Ammon's horn (tissue), 1 donor: ENCODE results near the gene TCF23.
"Not testable (repeated sequence)": the region's sequence is repeated elsewhere in the genome, so short reads cannot be mapped to it uniquely, and the experiment has no call there.

Experiments
- DNase-seq: peaks from one replicate; pipeline ENCODE4 v3.0.0-alpha.2; 2016; ENCODE audit warnings: low spot score

Gene TCF23

DNA sequence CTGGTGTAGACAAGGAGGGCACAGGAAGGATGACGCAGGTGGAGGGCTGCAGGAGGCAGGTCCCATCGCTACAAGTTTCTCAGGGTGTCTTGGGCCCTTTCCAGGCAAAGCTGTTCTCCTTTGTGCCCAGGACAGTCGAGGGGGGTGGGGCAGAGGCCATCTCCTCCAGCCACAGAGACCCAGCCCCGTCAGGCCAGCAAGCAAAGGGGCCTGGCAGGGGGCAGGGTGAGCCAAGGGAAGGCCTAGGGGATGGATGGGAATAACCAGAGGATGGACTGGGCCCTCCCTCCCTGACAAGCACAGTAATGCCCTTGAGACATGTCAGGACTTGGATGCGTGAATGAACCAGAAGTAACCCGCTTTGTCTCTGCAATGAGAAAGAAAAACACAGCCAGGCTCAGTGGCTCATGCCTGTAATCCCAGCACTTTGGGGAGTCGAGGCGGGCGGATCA, 6.3 kb downstream of the TCF23 start:
- DNase-seq, result no peak

DNA sequence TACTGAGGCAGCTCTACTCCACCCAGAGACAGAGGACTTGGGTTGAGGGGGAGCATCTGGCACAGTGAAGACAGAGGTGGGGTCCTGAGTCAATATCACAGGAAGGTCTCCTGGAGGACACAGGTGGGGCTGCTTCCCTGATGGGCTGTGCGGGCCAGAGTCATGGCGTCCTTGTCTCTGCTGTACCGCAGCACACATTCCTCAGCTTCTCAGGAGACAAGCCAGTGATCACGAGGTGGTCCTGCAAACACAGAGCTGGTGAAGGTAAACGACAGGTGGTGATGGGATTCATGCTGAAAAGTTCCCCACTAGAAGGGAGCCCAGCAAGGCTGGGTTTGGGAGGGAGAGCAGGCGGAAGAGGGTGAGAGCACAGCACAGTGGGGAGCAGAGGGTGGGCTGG, 9.7 kb downstream of the TCF23 start:
- no peak for DNase-seq

DNA sequence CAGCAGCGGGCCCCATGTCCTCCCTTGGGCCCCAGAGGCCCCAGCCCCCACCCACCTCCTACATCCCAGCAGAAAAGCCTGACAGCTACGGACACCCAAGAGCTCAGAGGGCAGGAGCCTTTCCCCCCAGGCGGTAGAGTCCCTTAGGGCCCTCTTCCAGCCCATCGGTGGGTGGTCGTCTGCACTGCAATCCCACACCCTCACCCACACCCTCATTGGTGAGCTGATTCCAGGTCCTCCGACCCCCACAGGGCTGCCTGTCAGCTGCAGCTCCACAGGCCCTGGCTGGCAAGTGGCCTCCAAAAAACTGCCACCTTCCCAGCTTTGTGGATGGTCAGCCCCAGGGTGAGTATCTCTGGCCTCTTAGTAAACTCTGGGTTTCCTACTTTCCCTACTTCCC, 10.5 kb downstream of the TCF23 start:
- DNase-seq, result no peak

DNA sequence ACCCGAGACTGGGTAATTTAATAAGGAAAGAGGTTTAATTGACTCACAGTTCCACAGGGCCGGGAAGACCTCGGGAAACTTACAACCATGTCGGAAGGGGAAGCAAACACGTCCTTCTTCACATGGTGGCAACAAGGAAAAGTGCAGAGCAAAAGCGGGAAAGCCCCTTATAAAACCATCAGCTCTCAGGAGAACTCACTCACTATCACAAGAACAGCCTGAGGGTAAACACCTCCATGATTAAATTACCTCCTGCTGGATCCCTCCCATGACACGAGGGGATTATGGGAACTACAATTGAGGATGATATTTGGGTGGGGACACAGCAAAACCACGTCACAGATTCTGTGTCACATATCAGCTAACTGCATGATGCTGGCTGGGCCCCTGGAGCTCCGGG, 11.4 kb downstream of the TCF23 start:
- no peak for DNase-seq

DNA sequence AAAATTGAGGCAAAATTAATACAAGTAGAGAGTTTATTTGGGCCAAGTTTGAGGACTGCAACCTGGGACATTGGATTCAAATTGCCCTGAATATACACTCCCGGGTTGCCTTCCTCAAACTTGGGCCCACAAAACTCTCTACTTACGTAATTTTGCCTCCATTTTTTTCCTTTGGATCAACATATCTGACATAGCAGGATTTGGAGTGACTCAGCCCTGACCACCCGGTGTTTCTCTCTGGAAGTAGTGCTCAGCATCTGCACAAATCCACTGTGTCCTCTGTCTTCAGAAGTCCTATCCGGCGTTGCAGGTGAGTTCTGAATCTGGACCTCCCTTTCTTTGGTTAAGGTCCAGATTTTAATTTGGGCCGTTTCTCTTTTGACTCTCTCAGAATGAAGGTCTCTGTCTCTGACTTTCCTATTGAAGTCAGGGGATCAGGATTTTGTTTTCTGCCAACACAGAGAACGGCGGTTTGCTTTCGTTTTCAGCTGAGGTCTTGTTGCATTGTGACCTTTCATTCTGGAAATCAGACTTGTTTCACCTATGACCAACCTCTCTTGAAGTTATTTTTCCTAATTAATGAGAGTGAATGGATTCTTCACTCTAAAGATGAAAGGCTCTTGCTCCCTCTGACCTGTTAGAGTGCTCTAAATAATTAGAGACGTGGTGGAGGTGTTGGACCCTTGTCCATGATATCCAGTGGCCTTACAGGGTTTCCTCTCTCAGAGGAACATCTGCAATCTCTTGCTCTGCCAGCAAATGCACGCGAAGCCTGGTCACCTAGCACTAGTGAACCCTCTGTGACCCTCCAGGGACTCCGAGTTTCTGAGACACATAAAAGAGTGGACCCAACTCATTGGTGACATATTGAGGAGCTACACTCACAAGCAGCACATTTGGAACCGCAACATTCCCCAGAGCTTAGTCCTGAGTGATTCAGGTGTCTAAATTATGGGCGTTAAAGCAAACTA, 13.6 kb downstream of the TCF23 start:
- DNase-seq, result no peak

DNA sequence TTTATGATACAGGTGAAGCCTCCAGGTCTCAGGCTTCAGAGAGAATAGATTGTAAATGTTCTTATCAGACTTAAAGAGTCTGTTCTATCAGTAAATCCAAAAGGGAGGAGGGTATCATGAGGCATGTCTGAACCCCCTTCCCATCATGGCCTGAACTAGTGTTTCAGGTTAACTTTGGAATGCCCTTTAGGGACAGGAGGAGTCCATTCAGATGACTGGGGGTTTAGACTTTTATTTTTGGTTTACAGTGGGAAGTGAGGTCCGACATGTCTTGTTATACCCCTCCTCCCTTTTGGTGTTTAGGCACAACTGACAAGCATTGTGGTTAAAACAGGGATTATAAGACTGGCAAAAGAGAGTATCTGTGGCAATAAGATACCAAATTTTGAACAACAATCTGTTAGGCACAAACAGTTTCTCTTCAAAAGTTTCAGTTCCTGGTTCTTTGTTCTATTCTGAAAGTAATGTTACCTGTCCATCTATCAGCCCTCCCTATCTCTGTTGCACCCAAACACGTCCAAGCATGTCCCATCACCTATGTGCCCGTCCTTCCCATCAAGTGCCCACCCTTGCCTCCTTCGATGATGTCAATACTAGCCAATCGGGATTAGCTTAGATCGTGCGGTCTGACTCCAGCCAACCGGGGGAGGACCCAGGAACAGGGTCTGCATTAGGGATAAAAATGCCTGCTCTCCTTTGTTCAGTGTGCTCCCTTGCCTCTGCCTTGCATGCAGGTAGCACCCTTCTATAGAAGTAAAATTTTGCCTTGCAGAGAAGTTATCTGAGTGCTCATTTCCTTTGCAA, 16.4 kb downstream of the TCF23 start:
- no peak for DNase-seq

DNA sequence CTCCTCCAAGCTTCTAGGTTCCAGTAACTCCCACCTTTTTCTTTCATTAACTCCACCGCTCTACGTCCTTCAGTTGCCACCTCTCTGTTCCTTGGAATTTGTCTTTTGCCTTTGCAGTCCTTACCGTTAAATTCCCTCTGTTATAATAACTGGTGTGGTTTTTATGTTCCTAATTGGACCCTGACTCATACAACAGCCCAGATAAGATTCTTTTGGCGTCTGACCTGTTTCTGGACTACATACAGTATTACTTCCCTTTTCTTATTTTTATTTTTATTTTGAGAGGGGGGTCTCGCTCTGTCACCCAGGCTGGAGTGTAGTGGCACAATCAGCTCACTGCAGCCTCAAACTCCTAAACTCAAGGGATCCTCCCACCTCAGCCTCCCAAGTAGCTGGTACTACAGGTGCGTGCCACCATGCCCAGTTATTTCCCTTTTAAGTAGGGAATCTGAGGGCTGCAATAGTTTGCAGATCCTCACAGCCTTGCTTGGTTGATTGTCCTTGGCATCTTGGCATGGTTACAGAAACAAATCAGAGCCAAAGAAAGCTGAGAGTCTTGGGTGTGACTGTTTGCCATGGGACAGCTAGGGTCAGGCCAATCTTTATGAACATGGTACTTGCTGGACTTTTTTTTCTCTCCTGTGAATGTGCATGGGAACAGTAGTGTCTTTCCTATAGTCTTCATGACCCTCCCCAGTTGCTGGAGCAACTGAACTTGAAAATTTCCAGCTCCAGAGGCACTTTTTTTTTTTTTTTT, 22.0 kb downstream of the TCF23 start:
- DNase-seq, result no peak

DNA sequence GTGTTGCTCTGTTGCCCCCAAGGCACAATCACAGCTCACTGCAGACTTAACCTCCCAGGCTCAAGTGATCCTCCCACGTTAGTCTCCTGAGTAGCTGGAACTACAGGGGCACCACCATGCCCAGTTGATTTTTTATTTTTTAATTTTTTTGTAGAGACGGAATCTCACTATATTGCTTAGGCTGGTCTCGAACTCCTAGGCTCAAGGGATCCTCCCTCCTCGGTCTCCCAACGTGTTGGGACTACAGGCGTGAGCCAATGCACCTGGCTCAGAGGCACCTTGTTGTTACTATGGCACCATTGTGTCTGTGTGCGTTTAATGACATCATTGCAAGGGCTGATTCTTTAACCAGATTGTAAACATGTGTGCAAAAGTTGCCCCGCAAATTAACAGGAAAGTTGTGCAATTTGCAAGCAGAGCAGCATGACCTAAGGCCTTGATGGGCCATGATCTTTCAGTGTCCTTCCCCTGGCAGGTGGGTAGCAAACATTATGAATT, 22.6 kb downstream of the TCF23 start:
- no peak for DNase-seq

DNA sequence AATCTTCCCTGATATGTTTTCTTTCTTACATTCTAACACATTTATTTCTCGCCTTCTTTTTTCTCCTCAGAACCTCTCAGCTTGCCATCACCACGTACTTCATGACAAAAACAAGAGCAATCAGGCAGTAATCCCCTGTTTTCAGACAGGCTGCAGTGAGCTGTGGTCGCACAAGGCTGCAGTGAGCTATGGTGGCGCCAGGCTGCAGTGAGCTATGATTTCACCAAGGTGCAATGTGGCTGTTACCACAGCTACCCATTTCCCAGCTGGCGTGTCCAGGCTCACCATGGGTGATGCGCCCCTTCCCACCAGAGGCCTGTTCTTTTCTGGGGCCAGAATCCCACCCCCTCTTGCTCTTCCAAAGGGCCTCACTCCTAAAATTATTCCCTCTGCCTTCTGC, 25.8 kb downstream of the TCF23 start:
- DNase-seq, result no peak

DNA sequence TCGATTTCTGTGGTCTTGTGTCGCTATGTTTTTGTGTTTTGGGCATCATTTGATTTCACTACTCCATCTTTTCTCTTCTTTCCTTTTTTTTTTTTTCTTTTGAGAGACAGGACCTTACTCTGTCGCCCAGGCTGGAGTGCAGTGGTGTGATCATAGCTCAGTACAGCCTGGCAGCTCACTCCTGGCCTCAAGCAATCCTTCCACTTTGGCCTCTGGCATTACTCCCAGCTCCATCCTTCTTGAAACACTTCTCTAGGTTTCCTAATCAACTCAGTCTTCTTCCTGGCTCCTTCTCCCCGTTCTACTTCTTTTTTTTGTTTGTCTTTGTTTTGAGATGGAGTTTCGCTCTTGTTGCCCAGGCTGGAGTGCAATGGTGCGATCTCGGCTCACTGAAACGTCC, 26.5 kb downstream of the TCF23 start:
- DNase-seq, result no peak

DNA sequence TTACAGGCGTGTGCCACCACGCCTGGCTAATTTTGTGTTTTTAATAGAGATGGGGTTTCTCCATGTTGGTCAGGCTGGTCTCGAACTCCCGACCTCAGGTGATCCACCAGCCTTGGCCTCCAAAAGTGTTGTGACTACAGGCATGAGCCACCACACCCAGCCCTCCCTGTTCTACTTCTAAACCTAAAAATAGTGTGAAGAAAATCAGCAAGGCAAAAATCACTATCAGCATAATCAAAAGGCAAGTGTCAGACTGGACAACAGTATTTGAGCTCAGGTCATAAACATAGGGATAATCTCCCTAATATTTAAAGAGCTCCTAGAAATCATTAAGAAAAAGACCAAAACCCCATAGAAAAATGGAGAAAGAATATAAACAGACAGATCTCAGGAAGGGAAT, 27.0 kb downstream of the TCF23 start:
- not testable (repeated sequence) for DNase-seq

DNA sequence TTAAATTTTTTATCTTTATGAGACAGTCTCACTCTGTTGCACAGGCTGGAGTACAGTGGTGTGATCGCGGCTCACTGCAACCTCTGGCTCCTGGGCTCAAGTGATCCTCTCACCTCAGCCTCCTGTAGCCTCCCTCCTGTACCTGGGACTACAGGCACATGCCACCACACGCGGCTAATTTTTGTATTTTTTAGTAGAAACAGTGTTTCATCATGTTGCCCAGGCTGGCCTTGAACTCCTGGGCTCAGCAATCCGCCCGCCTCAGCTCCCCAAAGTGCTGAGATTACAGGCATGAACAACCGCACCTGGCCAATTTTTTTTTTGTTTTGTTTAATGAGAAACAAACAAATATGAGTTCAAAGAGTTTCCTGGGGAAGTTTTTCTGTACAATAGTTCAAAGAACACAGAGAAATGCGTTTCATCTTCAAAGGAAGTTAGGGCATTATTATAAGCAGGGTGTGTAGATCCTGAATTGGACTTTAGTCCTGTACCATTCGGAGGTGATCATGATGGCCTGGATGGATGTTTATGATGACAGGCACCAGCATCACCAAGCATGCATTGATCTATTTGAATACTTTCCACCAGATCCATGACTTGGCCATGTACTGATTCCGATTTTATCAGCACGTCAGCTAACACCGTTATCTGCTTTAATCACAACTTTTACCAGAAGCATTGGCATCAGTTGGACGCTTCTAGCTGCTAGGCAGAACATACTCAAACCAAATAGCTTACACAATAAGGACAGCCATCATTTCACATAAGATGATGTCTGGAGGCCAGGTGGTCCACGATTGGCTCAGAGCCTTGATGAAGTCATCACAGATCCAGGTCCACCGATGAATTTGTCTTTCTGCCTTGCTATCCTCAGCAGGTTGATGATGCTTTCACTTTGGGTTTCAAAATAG, 28.9 kb downstream of the TCF23 start:
- no peak for DNase-seq

DNA sequence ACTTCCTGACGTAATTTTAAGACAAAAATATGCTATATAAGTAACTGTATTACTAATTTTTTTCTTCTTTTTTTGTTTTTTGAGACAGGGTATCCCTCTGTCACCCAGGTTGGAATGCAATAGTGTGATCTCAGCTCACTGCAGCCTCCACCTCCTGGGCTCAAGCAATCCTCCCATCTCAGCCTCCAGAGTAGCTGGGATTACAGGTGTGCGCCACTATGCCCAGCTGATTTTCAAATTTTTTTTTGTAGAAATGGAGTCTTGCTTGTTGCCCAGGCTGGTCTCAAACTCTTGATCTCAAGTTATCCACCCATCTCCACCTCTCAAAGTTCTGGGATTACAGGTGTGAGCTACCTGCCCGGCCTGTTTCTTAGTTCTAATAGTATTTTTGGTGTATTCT, 29.7 kb downstream of the TCF23 start:
- no peak for DNase-seq

DNA sequence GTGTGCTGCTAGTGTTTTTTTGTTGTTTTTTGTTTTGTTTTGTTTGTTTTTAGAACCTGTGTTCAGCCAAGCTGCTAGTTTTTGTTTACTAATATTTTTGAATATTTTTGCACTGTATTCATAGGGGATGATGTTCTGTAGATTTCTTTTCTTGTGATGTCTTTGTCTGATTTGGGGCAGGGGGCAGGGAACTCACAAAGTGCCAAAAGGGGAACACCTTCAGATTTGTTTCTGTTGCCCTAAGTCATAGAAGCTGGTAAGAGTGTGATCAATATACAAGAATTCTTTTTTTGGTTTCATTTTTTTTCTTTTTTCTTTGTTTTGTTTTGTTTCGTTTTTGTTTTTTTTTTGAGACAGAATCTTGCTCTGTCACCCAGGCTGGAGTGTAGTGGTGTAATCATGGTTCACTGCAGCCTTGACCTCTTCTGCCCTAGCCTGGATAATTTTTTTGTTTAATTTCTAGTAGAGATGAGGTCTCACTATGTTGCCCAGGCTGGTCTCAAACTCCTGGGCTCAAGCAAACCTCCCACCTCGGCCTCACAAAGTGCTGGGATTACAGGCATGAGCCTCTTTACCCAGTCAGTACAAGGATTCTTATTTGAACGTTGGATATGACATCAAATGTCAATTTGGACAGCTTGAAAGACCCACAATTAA, 30.7 kb downstream of the TCF23 start:
- DNase-seq, result no peak

DNA sequence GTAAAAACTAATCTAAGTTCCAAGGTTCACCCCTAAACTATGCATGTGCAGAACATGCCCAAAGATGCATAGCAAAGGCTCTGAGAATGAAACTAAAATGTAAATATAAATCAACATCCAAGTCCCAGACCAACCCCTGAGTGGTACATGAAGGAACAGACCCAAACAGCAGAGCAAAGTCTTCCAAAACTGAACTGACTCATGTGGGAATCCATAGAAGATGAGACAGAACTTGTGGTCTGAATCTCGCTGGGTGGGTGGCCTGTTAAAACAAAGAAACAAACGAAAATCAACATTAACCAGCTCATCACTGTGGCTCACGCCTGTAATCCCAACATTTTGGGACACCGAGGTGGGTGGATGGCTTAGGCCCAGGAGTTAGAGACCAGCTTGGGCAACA, 33.5 kb downstream of the TCF23 start:
- no peak for DNase-seq

DNA sequence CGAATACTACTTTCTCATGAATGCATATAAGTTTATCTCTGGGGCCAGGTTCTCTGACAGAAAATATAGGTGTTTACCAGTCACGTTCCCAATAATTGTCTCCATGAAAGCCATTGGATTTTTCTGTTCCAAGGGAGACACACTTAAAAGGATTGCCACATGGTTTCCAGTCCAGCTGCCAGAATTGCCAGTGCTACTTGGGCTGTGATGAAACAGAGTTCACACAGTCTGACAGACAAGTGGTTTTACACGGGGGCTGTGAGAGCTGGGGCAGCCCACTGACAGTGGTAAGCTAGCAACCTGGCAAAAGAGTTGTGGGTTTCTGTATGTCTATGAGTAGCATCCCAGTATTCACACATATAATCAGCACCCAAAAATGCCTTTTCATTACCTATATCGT, 35.3 kb downstream of the TCF23 start:
- DNase-seq, result no peak

DNA sequence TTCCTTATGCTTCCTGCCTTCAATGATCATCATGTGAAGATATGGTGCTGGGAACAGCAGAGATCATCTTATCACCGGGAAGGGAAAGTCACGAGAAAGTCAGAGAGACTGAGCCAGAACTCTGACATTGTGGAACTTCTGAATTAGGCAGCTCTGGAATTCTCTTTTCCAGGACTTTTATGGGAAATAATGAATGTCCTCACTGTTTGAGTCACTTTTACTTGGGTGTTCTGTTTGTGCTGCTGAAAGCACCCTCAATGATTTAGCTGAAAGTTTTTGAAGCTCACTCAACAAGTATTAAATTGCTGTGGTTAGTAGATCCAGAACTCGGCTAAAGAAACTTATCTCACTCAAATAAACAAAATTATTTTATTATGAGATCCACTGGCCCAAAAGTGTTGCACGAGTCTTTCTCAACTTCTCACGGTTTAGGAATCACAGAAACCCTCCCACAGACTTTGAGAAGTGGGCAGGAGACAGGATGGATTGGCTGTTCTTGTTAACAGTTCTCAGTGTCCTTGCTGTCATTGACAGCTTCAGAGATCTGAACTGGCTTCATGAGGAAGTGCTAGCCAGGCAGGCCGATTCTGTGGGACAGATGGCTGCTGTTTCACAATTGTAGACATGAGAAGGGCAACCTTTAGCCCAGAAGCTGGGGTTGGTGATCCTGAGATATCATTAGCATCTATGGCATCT, 36.7 kb downstream of the TCF23 start:
- DNase-seq, result peak; percentile 62

DNA sequence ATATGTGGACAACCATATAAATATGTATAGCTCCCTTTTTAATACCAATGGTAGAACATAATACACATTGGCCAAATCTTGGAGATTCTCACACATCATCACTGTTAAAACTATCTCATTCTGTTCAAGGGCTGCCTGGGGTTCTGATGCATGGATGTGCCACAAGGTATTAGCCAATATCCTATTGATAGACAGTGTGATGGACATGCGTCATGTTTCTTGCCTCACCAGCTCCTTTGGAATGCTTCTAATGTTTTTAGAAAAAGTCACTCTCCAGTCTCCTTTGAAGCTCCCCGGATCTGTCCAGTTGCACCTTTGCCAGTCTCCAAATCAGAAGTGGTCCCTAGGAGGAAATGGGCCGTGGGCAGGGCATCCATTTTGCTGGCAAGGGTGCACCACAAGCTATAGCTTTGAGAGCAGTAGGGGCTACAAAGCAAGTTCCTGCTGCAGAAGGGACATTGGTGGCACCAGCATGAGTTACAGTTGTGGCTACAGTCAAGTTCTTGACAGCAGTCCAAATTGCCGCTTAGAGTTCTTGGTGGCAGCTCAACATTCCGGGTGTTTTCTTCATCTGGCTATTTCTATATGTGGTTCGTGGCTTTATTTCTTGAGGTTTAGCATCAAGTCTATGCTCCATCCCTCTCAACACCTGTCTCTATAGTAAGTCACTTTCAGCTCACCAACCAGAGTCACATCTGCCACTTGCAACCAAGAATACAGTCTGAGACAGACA, 38.0 kb downstream of the TCF23 start:
- no peak for DNase-seq

DNA sequence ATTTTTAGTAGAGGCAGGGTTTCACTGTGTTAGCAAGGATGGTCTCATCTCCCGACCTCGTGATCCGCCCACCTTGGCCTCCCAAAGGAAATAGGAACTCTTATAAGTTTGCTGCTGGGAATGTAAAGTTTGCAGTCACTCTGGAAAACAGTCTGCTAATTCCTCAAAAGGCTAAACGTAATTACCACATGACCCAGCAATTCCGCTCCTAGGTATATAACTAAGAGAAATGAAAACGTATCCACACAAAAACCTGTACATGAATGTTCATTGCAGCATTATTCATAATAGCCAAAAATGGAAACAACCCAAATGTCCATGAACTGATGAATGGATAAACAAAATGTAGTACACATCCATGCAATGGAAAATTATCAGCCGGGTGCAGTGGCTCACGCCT, 41.2 kb downstream of the TCF23 start:
- no peak for DNase-seq
